Activated CD4-positive, alpha-beta T cell treated with anti-CD3 and anti-CD28 coated beads, Interleukin-2, amount 50 U/mL, for 1 hour (primary cell): ENCODE measurements around the gene C1orf105.
"Not testable (repeated sequence)": the region's sequence is repeated elsewhere in the genome, so short reads cannot be mapped to it uniquely, and the experiment has no call there.

Experiments
- DNase-seq: peaks from one replicate; pipeline ENCODE4 v3.0.0-alpha.2; 2020

C1orf105 gene

DNA sequence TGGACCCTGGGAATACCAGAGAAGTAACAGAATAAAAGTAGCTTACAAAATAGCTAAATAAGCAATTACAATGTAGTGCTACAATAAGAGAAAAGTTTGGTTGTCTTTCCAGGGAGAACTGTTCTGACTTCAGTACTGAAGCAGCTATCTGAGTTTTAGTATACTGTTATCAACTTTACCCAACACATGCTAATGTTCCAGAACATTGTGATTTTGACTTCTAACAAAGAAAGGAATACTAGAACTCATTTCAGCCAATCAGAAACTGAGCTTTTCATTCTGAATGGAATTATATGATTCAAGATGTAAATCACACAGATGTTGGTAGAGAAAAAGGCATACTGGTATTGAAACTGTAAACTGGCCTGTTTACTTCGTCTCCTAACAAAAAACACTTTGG is at the start of gene C1orf105:
TSS of gene C1orf105 (plus strand) at position 301 of the 400 bp plus-strand sequence. CDS start 201 bp downstream, outside the sequence.
- no peak for DNase-seq

DNA sequence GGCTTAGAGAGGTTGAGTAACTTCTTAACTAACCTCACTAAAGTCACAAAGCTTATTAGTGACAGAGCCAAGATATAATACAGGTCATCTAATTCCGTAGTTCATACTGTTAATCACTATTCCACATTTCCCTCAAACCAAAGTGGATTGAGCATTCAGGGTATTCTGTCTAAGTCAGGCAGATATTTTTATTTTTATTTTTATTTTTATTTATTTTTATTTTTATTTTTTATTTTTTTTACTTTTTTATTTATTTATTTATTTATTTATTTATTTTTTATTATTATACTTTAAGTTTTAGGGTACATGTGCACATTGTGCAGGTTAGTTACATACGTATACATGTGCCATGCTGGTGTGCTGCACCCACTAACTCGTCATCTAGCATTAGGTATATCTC is 48.8 kb upstream of the C1orf105 start:
- not testable (repeated sequence) for DNase-seq

DNA sequence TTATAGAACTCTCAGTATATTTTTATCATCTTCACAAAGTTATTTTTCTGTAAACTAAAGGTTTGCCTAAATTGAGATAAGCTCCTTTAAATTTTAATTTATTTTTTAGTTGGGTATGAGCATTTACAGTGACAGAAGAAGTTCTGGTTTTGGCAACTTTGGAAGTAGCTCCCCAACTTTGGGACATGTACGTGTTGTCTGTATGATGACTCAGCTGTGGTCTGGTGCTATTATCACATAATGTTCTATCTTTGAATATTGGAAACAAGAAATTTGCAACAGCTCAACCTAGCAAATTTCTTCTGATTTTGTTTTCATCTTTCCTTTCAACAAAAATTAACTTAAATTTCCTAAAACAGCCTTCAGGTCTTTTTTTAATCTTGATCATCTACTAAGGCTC is 46.6 kb upstream of the C1orf105 start:
- DNase-seq = no peak

- no peak for DNase-seq
These were observed 45.3 kb upstream of the C1orf105 start for GRCh38 chr1:172375211-172375631.

GRCh38 chr1:172376431-172376830 is 44.1 kb upstream of the C1orf105 start:
- DNase-seq = no peak

DNA sequence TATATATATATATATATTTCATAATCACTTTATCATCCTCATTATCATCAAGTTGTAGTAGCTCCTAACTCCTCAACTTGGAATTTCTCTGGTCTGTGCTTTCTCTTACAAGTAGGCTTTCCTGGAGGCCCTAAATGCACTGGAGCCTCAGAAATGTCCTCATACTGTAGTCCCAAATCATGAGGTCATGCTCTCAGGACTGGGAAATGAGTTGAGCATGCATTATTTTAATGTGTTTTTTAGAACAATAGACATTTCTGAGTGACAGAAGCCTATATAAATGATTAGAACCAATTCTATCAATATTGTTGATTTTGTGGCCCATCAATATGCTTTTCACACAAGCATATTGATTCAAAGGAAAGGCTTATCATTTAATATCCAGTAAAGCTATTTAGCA is 42.9 kb upstream of the C1orf105 start:
- DNase-seq = no peak

GRCh38 chr1:172378109-172378760 is 42.2 kb upstream of the C1orf105 start:
- DNase-seq = no peak

DNA sequence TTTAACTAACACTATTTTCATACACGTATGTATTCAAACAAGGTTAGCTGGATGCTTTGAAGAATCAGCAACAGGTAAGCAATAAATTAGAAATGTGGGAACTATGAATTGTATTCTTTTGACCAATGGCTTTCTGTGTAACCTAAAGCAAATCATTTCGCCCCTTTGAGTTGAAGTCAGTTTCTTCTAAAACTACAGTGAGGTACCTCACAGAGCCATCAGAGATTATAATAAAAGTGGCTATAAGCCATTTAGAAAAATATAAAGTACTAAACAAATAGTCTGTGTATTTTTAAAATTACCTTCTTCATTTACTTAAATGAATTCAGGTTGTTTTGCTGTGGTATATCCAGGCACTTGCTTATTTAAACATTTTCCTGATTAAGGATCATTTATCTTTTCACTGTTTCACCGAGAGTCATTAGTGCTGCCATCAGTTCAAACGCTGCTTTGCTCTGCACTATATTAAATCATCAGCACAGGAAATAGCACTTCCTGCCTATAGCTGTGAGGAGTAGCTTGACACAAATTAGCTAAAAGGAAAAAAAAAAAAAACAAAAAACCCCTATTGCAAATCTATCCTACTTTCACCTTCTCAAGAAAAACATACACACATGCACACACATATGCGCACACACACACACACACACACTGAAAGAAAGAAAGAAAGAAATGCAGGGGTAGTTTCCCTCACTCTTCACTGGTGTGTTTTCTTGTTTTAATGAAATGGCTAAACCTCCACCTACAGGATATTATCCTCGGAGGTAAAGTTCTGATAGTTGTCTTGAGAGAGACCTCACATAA is 39.8 kb upstream of the C1orf105 start:
- DNase-seq = no peak

DNA sequence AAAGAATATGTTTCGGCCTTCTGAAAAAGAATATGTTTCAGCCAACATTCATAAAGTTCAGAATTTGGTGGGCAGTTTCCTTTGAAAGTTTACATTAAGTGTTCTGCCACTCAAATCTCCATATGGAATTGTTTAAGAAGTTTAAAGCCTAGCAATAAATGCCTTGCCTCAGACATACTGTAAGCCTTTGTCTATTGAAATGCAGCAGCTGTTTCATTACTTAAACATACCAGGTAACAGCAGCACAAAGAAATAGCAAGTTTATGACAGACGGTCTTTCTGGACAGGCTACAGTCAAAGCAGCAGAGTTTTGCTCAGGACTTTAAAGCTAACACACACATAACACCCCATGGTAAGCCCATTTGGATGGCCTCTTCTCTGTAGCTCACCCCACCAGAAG is 38.5 kb upstream of the C1orf105 start:
- no peak for DNase-seq

- no peak for DNase-seq
These were observed 38.1 kb upstream of the C1orf105 start for GRCh38 chr1:172382406-172382805.

- DNase-seq = no peak
These were observed 37.5 kb upstream of the C1orf105 start for GRCh38 chr1:172382990-172383389.

- DNase-seq = no peak
These were observed 36.9 kb upstream of the C1orf105 start for GRCh38 chr1:172383536-172383935.

DNA sequence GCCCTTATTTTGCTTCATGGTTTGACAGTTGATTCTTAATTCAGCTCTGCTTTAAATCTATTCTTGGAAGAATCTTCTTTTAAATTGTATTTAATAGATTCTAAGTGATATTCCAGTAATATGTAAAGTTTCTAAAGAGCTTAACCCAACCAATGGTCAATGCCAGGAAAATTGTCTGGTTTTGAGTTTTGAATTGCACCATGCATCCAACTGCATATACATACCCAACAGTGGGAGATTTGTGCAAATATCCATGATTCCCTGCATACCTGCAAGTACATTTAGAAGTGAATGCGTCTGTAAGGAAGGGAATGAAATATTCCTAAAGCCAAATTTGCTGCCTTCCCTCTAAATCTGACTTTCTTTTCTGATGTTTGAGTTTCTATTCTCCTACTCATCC is 35.8 kb upstream of the C1orf105 start:
- no peak for DNase-seq

- no peak for DNase-seq
These were observed 34.4 kb upstream of the C1orf105 start for GRCh38 chr1:172386046-172386445.

- no peak for DNase-seq
These were observed 32.0 kb upstream of the C1orf105 start for GRCh38 chr1:172388490-172388889.

DNA sequence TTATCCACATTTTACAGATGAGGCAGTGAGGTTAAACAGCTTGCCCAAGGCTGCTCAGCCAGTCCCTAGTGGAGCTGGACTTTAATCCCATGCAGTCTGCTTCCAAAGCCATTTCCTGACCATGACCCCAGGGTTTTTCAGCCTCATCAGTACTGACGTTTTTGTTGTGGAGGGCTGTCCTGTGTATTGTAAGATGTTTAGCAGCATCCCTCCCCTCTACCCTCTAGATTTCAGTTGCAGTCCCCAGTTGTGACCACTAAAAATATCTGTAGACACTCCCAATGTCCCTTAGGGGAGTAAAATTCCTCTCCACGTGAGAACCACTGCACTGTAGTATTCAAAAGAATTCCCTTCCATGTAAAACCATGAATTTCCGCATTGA is 30.2 kb upstream of the C1orf105 start:
- no peak for DNase-seq

DNA sequence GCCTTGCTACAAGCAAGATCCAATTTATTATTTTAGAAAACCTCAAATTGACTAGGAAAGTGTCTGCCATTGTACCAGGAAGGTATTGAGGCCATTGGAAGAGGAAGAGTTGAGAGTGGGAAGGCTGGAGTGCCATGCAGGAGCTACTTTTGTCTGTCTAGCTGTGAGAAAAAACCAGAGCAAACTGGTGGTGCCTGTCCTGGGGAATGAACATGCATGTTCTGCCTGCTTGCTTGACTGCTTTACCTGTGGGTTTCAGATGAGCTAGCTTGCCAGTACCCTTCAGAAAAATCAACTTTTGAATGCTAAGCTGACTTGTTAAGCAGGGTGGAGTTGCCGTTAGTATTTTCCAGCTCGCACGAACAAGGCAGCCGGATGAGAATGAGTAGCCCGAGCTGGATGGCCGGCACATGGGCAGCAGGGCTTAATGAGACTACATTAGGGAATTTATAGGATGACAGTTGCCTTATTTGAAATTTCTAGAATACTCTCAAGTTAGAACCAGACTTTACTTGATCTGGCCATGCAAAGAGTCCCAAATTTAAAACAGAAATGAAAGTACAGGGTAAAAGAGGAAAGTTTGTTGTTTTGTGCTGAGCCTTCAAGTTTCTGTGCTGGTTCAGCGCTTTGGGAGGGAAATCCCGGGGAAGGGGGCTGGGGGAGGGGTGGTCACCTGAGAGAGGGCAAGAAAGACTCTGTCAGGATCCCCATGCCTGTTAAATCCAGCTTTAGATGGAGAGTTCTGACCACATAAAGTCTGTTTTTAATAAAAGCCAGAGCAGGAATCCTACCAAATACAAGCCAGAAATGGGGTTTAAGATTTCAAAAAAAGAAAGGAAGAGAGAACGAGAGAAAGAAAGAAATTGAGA is 29.6 kb upstream of the C1orf105 start:
- DNase-seq = no peak

- DNase-seq = no peak
These were observed 28.5 kb upstream of the C1orf105 start for GRCh38 chr1:172391976-172392375.

- DNase-seq = no peak
These were observed 27.1 kb upstream of the C1orf105 start for GRCh38 chr1:172393354-172393753.

GRCh38 chr1:172394141-172394751 is 26.2 kb upstream of the C1orf105 start:
- DNase-seq = peak; percentile 49

DNA sequence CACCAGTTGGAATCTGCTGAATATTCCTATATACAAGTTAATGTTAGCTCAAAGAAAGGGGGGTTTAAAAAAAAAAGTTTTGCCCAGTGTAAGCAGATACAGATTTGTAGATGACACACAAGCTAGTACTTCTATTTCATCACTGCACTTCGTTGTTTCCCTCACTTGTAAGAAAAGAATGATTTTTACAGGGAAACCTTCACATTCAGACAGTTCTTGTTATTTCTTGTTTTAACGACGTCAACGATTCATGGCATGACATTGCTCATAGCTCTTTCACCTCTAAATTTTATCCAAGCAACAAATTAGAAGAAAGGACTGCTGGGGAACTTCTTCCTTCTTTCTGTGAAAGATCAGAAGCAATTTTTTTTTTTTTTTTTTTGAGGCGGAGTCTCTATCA is 25.7 kb upstream of the C1orf105 start:
- DNase-seq = no peak

GRCh38 chr1:172395576-172395975 is 24.9 kb upstream of the C1orf105 start:
- DNase-seq = no peak

DNA sequence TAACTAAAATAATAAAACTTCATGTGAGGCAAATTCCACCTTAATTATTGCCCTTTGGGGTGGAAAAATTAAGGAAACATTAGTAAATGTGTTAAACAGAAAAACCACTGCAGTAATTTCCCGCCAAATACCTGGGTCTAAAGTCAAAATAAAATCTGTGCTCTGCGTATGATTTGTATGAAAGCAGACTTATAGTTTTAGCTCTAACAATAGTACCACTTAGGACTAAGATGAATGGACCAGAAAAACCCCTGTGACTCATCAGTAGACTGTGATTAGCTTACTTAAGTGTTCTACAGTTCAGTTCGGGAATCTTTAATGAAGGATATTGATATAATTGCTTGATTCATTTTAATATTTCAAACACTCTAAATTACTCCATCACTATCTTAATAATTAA is 23.3 kb upstream of the C1orf105 start:
- no peak for DNase-seq
